ENCODE measurements around the gene FSTL4. TPM values are rescaled to one million over a fixed set of nuclear protein-coding genes. Genes with fewer than 3 reads are reported as not detected.
"Not testable (repeated sequence)": the region's sequence is repeated elsewhere in the genome, so short reads cannot be mapped to it uniquely, and the experiment has no call there.

FSTL4 gene
- total RNA-seq, 1 donor from 2014 or later: 59.8 TPM

- peak; percentile 76 for DNase-seq (ENCODE audit: low spot score)
Measured at GRCh38 chr5:133456933-133457402, 155.4 kb downstream of the FSTL4 start.

GRCh38 chr5:133455676-133456075 is 156.7 kb downstream of the FSTL4 start:
- DNase-seq (ENCODE audit: low spot score): no peak

DNA sequence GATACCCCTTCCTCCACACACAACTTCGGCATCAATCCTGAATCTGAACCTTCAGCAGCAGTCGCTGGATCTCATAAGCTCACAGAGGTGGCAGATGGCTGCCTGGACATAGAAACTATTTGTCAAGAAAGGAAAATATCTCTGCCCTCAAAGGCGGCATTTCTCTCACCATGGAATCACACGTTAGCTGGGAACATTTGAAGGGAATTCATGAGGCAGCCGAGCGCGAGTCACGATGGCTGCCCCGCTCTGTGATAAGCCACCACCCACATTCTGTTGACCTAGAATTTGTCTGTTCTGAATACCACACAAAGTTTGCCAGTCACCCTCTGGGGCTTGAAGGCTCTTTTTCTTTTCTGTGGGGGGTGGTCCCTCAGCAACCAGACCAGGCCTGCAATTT is 157.9 kb downstream of the FSTL4 start:
- DNase-seq (ENCODE audit: low spot score): no peak

- DNase-seq (ENCODE audit: low spot score): no peak
Measured at GRCh38 chr5:133453831-133454230, 158.5 kb downstream of the FSTL4 start.

GRCh38 chr5:133453084-133453780 is 159.1 kb downstream of the FSTL4 start:
- DNase-seq (ENCODE audit: low spot score): no peak

GRCh38 chr5:133451926-133452325 is 160.4 kb downstream of the FSTL4 start:
- no peak for DNase-seq (ENCODE audit: low spot score)

DNA sequence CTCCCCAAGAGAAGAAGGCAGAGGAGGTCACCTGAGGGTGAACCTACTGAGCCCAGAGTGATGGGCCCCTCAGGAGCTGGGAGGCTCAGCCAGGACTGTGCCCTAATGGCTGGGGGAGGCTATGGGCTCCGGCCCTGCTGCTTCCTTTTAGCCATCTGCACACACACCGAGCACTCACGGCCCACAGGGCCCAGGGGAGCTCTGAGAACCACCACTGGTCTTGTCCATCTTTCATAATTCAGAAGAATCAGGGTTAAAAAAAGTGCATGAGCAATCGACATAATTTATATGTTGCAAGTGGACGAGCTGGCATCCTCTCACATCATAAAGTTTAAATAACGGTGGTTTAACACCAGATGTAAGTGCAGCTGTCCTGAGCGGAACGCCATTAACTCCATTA is 162.1 kb downstream of the FSTL4 start:
- DNase-seq (ENCODE audit: low spot score): no peak

DNA sequence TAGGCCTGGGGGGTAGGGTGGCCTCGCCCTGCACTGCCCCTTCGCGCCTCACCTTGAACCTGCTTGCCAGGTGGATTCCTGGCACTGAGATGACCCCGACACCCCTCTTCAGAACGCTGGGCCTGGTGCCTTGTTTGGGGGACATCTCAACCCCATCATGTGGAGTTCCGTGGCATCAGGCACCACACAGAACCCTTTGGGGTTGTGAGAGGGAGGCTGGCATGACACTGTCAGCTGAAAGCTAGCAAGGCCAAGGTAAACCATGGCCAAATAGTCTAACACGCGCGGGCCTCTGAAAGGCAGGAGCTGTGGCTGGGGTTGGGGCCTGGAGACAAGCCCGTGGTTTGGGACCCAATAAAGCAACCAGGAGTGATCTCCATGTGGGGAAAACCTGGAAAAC is 163.2 kb downstream of the FSTL4 start:
- DNase-seq (ENCODE audit: low spot score): no peak

- DNase-seq (ENCODE audit: low spot score): no peak
Measured at GRCh38 chr5:133446440-133446839, 165.9 kb downstream of the FSTL4 start.

GRCh38 chr5:133445744-133446143 is 166.6 kb downstream of the FSTL4 start:
- DNase-seq (ENCODE audit: low spot score): no peak

- not testable (repeated sequence) for DNase-seq (ENCODE audit: low spot score)
Measured at GRCh38 chr5:133445204-133445603, 167.1 kb downstream of the FSTL4 start.

GRCh38 chr5:133444711-133445110 is 167.6 kb downstream of the FSTL4 start:
- no peak for DNase-seq (ENCODE audit: low spot score)

GRCh38 chr5:133441166-133441815 is 171.1 kb downstream of the FSTL4 start:
- DNase-seq (ENCODE audit: low spot score): no peak

- DNase-seq (ENCODE audit: low spot score): no peak
Measured at GRCh38 chr5:133440467-133441115, 171.8 kb downstream of the FSTL4 start.

- DNase-seq (ENCODE audit: low spot score): no peak
Measured at GRCh38 chr5:133439859-133440258, 172.5 kb downstream of the FSTL4 start.

DNA sequence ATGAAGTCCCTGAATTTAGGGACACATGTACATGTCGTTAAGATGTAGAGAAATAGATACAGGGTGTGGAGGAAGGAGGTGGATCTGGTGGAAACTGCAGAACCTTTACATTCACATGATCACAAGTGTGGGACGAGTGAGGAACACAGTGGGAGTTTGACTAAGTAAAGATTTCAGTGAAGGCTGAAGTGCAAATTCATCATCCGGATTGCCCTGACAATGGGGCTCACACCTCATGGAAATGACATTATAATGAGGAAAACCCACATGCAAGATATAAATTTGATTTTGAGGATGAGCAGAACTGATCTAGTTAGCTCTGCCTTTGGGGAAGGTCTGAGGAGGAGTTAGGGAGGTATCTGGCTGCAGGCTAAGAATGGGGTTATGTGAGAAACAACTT is 173.9 kb downstream of the FSTL4 start:
- no peak for DNase-seq (ENCODE audit: low spot score)

GRCh38 chr5:133434336-133434735 is 178.0 kb downstream of the FSTL4 start:
- DNase-seq (ENCODE audit: low spot score): no peak

DNA sequence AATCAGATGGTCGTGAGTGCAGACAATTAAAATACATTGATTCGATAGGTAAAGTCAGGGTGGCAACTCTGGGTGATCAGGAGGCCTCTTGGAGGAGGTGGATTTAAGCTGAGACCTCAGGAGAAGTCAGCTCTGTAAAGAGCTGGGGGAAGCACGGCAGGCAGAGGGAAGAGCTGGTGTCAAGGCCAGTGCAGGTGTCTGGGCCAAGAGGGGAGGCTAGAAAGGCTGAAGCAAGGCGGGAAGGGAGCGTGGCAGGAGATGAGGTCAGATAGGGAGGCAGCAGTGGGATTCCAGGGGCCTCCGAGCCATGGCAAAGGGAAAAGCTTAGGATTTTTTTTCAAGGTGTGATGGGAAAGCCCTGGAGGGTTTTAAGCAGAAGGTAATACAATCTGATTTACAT is 178.7 kb downstream of the FSTL4 start:
- no peak for DNase-seq (ENCODE audit: low spot score)

DNA sequence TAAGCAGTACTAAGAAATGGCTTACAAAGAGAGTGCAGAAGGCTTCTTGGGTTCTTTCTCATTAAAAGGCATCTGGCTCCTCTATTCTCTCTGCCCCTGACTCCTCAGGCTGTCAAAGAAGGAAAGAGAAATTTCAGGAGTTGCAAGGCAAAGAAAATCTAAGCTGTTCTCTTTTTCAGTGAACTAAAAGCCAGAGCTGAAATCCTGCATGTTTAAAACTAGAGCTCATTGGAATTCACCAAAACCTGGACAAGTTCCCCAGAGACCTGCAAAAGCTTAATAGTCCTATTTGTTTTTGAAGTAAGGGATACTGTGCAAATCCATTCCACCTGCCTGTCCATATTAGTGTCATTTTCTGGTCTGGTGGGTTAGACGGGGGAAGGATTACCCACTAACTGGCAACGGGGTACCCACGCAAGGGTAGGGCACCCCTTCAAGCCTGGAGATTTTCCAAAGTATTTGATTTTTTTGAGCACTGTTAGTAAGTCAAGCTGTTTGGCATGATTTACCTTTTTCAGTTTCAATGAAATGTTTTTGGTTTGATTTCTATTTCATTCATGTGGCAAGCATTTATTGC is 179.3 kb downstream of the FSTL4 start:
- DNase-seq (ENCODE audit: low spot score): no peak

GRCh38 chr5:133431326-133431865 is 180.9 kb downstream of the FSTL4 start:
- no peak for DNase-seq (ENCODE audit: low spot score)

DNA sequence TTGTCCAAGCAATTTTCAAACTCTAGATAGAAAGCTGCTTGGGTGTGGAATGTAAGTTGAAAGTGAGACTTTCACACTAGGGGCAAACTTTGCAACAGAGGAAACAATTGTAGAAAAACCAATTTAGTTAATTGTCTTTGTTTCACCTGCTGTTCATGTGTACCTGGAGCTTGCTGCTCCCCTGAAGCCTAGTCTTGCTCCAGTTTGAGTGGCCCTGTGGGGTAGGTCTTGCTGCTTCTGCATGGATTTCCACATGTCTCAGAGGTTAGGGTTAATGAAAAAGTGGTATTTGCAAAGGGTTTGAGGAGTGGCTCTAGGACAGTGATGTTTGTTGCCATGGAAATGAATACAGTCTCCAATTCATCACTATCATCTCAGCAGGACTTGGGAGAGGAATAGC is 182.2 kb downstream of the FSTL4 start:
- no peak for DNase-seq (ENCODE audit: low spot score)

GRCh38 chr5:133429046-133429445 is 183.3 kb downstream of the FSTL4 start:
- no peak for DNase-seq (ENCODE audit: low spot score)

Data from ureter (tissue), 1 donor.